Endodermal cell (in vitro differentiated cells): ENCODE measurements around the gene ZNRD2. TPM values are rescaled to one million over a fixed set of nuclear protein-coding genes. Genes with fewer than 3 reads are reported as not detected.

ENCODE experiments used
- DNase-seq: peaks from one replicate; pipeline ENCODE4 v3.0.0-alpha.2; 2017
- H3K27ac ChIP-seq: 2 replicates; pipeline ENCODE4 v1.5.1; 2013; ENCODE audit warnings: mild to moderate bottlenecking, low read depth, low read length, moderate library complexity
- H3K27me3 ChIP-seq: 2 replicates; pipeline ENCODE4 v1.6.1; 2013; ENCODE audit warnings: mild to moderate bottlenecking, low read length, moderate library complexity; ENCODE audit not compliant: insufficient read depth, control insufficient read depth, poor library complexity, severe bottlenecking
- H3K36me3 ChIP-seq: 2 replicates; pipeline ENCODE4 v1.7.0; 2013; ENCODE audit warnings: mild to moderate bottlenecking, low read length, moderate library complexity; ENCODE audit not compliant: control insufficient read depth, insufficient read depth
- H3K4me1 ChIP-seq: one replicate; pipeline ENCODE4 v1.7.0; 2013; ENCODE audit warnings: low read length; ENCODE audit not compliant: control insufficient read depth, insufficient read depth
- H3K4me3 ChIP-seq: 2 replicates; pipeline ENCODE4 v1.5.1; 2013; ENCODE audit warnings: mild to moderate bottlenecking, low read length, moderate library complexity
- H3K9ac ChIP-seq: 2 replicates; pipeline ENCODE4 v1.6.1; 2013; ENCODE audit warnings: mild to moderate bottlenecking, low read length, moderate library complexity; ENCODE audit not compliant: poor library complexity, severe bottlenecking; ENCODE audit errors: extremely low read depth
- H3K9me3 ChIP-seq: 2 replicates; pipeline ENCODE4 v1.6.1; 2013; ENCODE audit warnings: mild to moderate bottlenecking, low read length, moderate library complexity; ENCODE audit not compliant: control insufficient read depth
- H3K27ac Mint-ChIP-seq: 2 replicates; pipeline ENCODE4 v1.8.0; 2020; ENCODE audit warnings: mixed read lengths
- H3K27me3 Mint-ChIP-seq: 2 replicates; pipeline ENCODE4 v1.8.0; 2021; ENCODE audit warnings: mild to moderate bottlenecking, mixed read lengths; ENCODE audit not compliant: insufficient read depth
- H3K36me3 Mint-ChIP-seq: 2 replicates; pipeline ENCODE4 v1.8.0; 2020; ENCODE audit warnings: low read depth, mixed read lengths
- H3K4me1 Mint-ChIP-seq: 2 replicates; pipeline ENCODE4 v1.8.0; 2020; ENCODE audit warnings: mixed read lengths
- H3K4me3 Mint-ChIP-seq: 2 replicates; pipeline ENCODE4 v1.8.0; 2020; ENCODE audit warnings: mild to moderate bottlenecking, moderate library complexity, mixed read lengths
- H3K9me3 Mint-ChIP-seq: 2 replicates; pipeline ENCODE4 v1.8.0; 2020; ENCODE audit warnings: mild to moderate bottlenecking, mixed read lengths
- CTCF ChIP-seq: fragments of 200-600 bp; sonication (generic); conservative IDR thresholded peaks from 2 replicates; pipeline ENCODE4 v1.5.0; 2021; ENCODE audit warnings: antibody characterized with exemption, mild to moderate bottlenecking
- WGBS, 2 experiments: methylation state at CpG; one replicate each; pipeline versions ENCODE4 v1.1.5 to v1.1.7; 2013; ENCODE audit warnings: missing lambda C conversion rate in 2 of 2, mixed read lengths in 1 of 2; ENCODE audit not compliant: insufficient coverage in 1 of 2, insufficient read length in 1 of 2; 5-methylcytosine and 5-hydroxymethylcytosine counted together
- total RNA-seq, 2 donors: library from RNA; stranded (reverse); fragmentation: NEBNext Ultra II Directional in 1 of 2; extraction: Animal tissue kit (Norgen Biotek cat#: 25700) in 1 of 2; gene quantifications; 2 replicates in 1 of 2; 3 replicates in 1 of 2; pipeline ENCODE4 v1.2.1, GENCODE V29; 2021

The ZNRD2 gene
- total RNA-seq, 2 donors from 2014 or later: 32.8 to 36.5 TPM

- no peak overlapping the region for H3K9ac ChIP-seq
- H3K27me3 Mint-ChIP-seq: peaks cover 64% of the 10 kb centered on the region
- WGBS, 2 experiments: 87 to 100% methylated on average over 1 to 4 of the region's 4 CpGs
- H3K27ac ChIP-seq: no peak overlapping the region
- no peaks in the 10 kb centered on the region for H3K36me3 ChIP-seq
- no peak for TF ChIP-seq CTCF
- H3K9me3 Mint-ChIP-seq: no peaks in the 10 kb centered on the region
- no peak overlapping the region for H3K4me3 ChIP-seq
- no peak overlapping the region for H3K4me3 Mint-ChIP-seq
- H3K9me3 ChIP-seq: no peaks in the 10 kb centered on the region
- no peak for DNase-seq
- peaks cover 25% of the 10 kb centered on the region for H3K4me1 Mint-ChIP-seq
- no peaks in the 10 kb centered on the region for H3K36me3 Mint-ChIP-seq
- H3K4me1 ChIP-seq: peaks cover 12% of the 10 kb centered on the region
- H3K27me3 ChIP-seq: peaks cover 15% of the 10 kb centered on the region
- H3K27ac Mint-ChIP-seq: no peak overlapping the region
Observed at GRCh38 chr11:65554842-65555430, 15.3 kb upstream of the ZNRD2 start.

- Mint-ChIP-seq H3K36me3 (no peaks in the 10 kb centered on the region), H3K4me1 (peaks cover 32% of the 10 kb centered on the region), H3K9me3 (no peaks in the 10 kb centered on the region), H3K27ac (no peak overlapping the region), H3K27me3 (peaks cover 66% of the 10 kb centered on the region), H3K4me3 (no peak overlapping the region)
- H3K4me1 ChIP-seq: peaks cover 12% of the 10 kb centered on the region
- no peaks in the 10 kb centered on the region for H3K9me3 ChIP-seq
- H3K36me3 ChIP-seq: no peaks in the 10 kb centered on the region
- DNase-seq: no peak
- WGBS, 2 experiments: 77% methylated on average over 6 of the region's 6 CpGs; no CpG with 5 or more reads in 1 of the 2 experiments
- no peak overlapping the region for H3K4me3 ChIP-seq
- H3K27ac ChIP-seq: no peak overlapping the region
- peaks cover 15% of the 10 kb centered on the region for H3K27me3 ChIP-seq
- no peak for TF ChIP-seq CTCF
- no peak overlapping the region for H3K9ac ChIP-seq
Observed at GRCh38 chr11:65555693-65556231, 14.5 kb upstream of the ZNRD2 start.

GRCh38 chr11:65556470-65557279 is 13.6 kb upstream of the ZNRD2 start:
- no peaks in the 10 kb centered on the region for H3K36me3 ChIP-seq
- no peaks in the 10 kb centered on the region for H3K9me3 Mint-ChIP-seq
- H3K27ac Mint-ChIP-seq: no peak overlapping the region
- no peaks in the 10 kb centered on the region for H3K9me3 ChIP-seq
- peak overlapping the region; percentile 59 for H3K4me3 Mint-ChIP-seq
- H3K27me3 ChIP-seq: peaks cover 15% of the 10 kb centered on the region
- no peak for DNase-seq
- peaks cover 25% of the 10 kb centered on the region for H3K4me1 Mint-ChIP-seq
- no peak for TF ChIP-seq CTCF
- H3K9ac ChIP-seq: no peak overlapping the region
- 86 to 92% methylated on average over 8 to 12 of the region's 12 CpGs for WGBS, 2 experiments
- H3K36me3 Mint-ChIP-seq: no peaks in the 10 kb centered on the region
- H3K27ac ChIP-seq: no peak overlapping the region
- peak overlapping the region; percentile 49 for H3K4me3 ChIP-seq
- H3K27me3 Mint-ChIP-seq: peaks cover 57% of the 10 kb centered on the region
- peaks cover 17% of the 10 kb centered on the region for H3K4me1 ChIP-seq
